ENCODE data around the gene CALML6.

The CALML6 gene

DNA sequence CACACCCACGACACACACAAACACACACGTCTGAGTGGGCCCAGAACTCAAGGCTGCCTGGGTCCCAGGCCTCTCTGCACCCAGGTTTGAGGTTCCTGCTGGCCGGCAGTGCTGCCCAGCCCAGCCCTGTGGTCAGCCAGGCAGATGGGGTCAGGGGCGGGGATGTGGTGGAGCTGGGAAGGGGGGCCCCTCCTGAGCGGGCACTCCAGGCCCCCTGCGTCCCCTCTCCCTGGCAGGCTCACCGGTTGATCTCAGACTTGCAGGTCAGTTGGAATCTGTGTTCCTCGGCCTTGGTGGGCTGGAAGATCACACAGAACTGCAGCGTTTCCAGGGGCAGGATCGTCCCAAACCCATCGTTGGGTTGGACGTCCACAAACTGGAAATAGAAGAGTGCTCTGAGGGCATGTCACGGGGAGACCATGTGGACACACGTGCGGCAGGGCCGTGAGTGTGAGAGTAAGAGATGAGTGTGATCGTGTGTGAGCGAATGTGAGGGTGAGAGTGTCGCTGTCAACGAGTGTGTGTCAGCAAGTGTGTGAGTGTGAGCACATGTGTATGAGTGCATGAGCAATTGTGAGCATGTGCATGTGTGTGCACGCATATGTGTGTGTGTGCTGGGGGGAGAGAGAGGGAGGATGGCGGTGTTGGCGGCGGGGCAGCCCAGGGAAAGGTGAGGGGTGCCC, 23.7 kb downstream of the CALML6 start:
- no peak for DNase-seq (ENCODE audit: low spot score)
- TF ChIP-seq, protein P1, sequence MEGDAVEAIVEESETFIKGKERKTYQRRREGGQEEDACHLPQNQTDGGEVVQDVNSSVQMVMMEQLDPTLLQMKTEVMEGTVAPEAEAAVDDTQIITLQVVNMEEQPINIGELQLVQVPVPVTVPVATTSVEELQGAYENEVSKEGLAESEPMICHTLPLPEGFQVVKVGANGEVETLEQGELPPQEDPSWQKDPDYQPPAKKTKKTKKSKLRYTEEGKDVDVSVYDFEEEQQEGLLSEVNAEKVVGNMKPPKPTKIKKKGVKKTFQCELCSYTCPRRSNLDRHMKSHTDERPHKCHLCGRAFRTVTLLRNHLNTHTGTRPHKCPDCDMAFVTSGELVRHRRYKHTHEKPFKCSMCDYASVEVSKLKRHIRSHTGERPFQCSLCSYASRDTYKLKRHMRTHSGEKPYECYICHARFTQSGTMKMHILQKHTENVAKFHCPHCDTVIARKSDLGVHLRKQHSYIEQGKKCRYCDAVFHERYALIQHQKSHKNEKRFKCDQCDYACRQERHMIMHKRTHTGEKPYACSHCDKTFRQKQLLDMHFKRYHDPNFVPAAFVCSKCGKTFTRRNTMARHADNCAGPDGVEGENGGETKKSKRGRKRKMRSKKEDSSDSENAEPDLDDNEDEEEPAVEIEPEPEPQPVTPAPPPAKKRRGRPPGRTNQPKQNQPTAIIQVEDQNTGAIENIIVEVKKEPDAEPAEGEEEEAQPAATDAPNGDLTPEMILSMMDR (IDR thresholded peaks at IDR 0.05; ENCODE audit: extremely low read depth, missing control alignments), result no peak

DNA sequence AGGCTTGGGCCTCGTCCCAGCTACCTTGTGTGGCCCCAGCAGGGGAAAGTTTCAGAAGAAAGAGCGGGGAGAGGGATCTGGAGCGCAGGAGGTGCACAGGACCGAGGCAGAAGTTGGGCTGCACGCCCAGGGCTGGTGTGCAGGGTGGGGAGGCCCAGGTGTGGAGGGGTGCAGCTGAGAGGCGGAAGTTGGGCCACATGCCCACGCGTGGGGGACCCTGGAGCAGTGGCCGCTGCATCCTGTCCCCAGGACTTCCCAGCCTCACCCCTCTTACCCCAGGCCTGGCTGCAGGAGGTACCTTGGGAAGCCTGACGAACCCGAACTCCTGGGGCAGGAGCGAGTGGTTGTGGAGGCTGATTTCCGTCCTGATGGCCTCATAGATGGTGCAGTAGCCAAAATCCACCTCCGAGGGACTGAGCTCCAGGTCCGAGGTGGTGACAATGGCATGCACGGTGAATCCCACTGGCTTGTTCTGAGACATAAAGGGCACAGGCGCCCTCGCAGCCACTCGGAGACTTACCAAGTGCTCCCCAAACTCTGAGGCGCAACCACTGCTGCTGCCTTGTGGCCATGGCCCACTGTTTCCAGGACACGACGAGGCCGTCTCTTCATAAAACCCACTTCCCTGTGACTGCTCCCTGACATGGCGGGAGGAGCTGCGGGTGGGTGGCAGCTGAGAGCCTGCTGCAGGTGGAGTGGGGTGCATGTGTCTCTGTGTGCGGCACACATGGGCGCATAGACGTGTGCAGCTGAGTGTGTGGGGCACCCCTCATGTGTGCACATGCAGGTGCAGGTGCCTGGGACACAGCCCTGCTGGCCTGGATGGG, 24.4 kb downstream of the CALML6 start:
- DNase-seq (ENCODE audit: low spot score), result no peak
- TF ChIP-seq, protein P1 (IDR thresholded peaks at IDR 0.05; ENCODE audit: extremely low read depth, missing control alignments), result no peak

DNA sequence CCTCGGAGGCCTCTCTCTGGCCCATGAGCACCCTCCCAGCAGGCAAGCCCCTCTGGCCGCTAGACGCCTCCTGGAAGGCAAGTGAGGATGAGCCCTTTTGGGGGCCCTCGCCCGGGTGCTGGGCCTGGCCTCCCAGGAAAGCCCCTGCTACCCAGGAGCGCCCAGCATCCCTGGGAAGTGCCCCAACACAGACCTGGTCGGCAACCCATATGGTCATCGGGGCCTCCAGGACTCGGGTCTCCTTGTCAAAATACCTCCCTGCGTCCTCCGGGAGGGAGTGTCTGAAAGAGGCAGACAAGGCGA, 25.0 kb downstream of the CALML6 start:
- TF ChIP-seq, protein P1 (IDR thresholded peaks at IDR 0.05; ENCODE audit: extremely low read depth, missing control alignments), result no peak
- DNase-seq (ENCODE audit: low spot score), result no peak

DNA sequence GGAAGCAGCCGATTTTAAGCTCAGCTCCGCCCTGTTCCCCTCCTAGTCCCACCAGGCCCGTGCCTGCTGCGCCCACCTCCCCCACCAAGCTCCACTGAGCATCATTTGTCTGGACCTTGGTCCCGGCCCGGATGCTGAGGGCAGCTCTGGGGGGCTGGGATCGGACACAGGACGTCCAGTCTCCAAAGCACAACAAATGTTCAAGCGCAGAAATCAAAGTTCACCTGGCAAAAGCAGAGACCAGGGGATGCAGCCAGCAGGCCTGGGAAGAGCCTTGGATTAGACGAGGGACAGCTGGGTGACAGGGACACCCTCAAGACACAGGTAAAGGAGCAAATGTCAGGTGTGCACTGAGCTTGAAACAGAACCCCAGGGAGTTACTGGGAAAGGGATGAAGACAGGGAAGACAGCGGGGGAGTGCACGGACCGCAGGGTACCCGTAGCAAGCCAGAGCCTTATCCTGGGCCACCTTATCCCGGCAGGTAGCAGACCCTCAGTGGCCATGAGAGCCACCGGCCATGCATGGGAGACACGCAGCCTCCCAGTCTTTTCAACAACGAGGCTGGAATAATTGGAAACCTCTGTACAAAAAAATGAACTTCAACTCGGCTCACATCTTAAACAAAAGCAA, 26.3 kb downstream of the CALML6 start:
- DNase-seq (ENCODE audit: low spot score), result no peak
- TF ChIP-seq, protein P1 (IDR thresholded peaks at IDR 0.05; ENCODE audit: extremely low read depth, missing control alignments), result no peak

DNA sequence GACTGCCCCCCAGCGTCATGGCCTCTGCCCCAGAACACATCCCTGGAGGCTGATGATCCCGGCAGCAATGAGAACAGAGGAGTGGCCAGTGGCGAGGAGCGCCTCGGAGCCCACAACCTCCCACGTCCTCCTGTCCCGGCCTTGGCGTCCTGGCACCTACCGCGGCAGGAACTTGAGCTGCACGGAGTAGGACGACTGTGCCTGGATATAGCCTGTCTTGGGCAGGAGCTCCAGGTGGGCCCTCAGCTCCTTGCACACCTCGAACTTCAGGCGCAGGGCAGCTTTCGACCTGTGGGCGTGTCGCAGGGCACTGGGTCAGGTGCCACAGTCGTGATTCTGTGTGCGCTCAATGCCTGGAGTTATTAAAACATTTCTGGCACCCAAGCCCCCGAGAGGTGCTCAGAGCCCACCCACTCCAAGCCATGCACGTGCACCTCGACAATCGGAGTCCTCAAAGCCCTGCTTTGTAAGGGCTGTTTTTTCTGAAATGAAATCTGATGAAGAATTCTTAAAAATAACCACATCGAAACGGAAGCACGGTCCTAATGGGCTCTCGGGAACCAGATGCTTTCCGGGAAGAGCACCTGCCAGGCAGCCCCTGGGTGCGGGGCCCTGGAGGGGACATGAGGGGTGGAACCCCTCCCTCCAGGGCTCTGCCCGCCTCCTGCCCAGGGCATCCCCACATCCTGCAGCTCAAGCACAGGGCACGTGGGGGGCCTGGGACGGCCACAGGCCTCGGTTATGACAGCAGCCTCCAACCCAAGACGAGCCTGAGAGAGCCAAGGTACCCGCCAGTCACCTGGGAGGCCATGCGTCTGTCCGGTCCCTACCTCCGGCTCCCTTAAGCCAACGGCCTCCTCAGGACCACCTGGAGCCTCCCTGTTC, 27.1 kb downstream of the CALML6 start:
- TF ChIP-seq, protein P1 (IDR thresholded peaks at IDR 0.05; ENCODE audit: extremely low read depth, missing control alignments), result no peak
- no peak for DNase-seq (ENCODE audit: low spot score)

DNA sequence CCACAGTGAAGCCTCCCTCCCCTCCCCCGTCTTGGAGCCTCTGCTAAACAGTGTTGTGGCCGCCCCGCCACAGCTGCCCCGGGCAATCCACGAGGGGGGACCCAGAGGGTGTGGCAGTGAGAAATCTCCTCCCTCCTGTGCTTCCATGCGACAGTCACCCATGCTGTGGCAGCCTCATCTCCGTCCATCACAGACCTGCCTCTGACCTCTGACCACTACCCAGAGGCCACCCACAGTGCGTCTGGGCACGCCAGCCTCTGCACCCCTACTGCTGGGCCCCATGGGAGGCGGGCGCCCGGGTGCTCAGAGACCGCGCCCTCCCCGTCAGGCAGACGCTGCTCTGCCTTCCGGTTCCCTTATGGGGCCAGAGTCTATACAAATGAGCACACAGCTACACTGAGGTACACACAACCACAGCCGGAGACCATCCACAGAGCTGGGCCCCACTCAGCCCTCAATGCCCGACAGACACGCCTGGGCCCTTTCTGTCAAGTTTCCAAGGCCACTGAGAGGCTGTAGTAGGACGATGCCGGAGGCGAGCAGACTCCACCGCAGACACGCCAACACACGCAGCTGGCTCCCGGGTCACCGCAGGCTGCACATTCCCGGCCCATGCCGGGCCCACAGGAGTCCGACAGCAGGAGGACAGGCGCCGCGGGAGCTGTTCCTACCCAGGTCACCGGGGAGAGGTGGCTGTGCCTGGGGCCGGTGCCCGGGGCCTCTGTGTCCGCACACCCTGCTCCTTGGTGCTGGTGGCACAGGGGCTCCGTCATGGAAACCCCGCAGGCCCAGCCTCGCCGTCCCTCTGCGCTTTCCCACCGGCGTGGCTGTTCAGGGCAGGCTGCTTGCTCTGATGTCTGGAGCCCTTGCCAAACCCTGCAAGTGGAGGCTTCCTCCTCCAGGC, 27.9 kb downstream of the CALML6 start:
- no peak for DNase-seq (ENCODE audit: low spot score)
- TF ChIP-seq, protein P1 (IDR thresholded peaks at IDR 0.05; ENCODE audit: extremely low read depth, missing control alignments), result no peak

Data from GM20000 (cell line).